Urinary bladder (tissue), 4 donors: Measurements from ENCODE around the gene PNMA8A. TPM values are rescaled to one million over a fixed set of nuclear protein-coding genes. Genes with fewer than 3 reads are reported as not detected.

Experiments used
- DNase-seq: peaks from one replicate; pipeline ENCODE4 v3.0.0-alpha.2; 2015; ENCODE audit errors: extremely low spot score
- H3K27ac ChIP-seq: one replicate; pipeline ENCODE4 v1.5.1; 2013; ENCODE audit warnings: low read depth, mild to moderate bottlenecking, moderate library complexity
- H3K36me3 ChIP-seq: one replicate; pipeline ENCODE4 v1.6.1; 2013; ENCODE audit warnings: mild to moderate bottlenecking, moderate library complexity; ENCODE audit not compliant: insufficient read depth
- H3K4me1 ChIP-seq: one replicate; pipeline ENCODE4 v1.6.1; 2013; ENCODE audit warnings: mild to moderate bottlenecking, moderate library complexity; ENCODE audit not compliant: insufficient read depth
- H3K4me3 ChIP-seq: one replicate; pipeline ENCODE4 v1.5.1; 2013; ENCODE audit warnings: low read depth, low read length
- WGBS: extraction: QIAGEN DNeasy Blood & Tissue Kit; methylation state at CpG from one replicate; pipeline ENCODE4 v1.1.7; 2013; 5-methylcytosine and 5-hydroxymethylcytosine counted together
- polyA plus RNA-seq: library from polyadenylated mRNA; stranded (reverse); fragments of 200-250 nt; gene quantifications from one replicate; pipeline ENCODE4 v1.2.3, GENCODE V29; 2013
- total RNA-seq: library from RNA; depleted of rRNA; stranded (reverse); fragments of >200 nt; gene quantifications from one replicate; pipeline ENCODE4 v1.2.3, GENCODE V29; 2014
- donor health status: healthy with polysubstance abuse.
- donor health status: healthy.

PNMA8A gene
- total and polyA plus RNA-seq, 2 donors = 14.3 to 16.3 TPM

DNA sequence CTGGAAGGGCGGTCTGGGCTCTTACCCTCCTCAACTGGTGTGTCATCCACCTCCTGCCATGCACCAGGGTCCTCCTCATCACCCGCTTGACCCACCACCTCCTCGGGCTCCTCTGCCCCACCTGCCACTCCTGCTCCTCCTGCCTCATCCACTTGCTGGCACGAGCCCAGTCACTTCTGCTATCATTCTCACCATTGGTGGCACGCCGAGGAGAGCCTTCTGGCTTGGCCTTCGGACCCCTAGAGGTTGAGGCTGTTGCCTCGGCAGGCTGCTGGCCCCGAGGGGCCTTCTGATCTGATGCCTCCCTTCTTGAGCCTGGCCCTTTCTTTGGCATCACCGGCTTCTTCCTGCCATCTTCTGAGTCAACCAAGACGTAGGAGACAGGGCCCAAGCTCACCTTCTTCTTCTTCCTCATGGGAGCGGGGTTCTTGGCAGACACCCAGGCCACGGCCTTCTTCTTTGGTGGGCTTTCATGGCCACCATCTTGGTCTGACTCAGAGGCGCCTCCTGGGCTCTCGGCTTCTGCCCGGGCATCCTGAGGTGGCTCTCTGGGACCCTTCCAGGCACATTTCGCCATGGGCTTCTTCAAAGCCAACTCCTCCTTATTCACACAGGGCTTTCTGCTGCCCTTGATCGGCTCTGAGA is 1.7 kb downstream of the PNMA8A start:
- Histone ChIP-seq H3K4me1 (no peaks in the 10 kb centered on the region), H3K36me3 (no peaks in the 10 kb centered on the region), H3K4me3 (no peak overlapping the region), H3K27ac (no peak overlapping the region)
- WGBS = 97% methylated on average over 18 of the region's 18 CpGs
- no peak for DNase-seq

DNA sequence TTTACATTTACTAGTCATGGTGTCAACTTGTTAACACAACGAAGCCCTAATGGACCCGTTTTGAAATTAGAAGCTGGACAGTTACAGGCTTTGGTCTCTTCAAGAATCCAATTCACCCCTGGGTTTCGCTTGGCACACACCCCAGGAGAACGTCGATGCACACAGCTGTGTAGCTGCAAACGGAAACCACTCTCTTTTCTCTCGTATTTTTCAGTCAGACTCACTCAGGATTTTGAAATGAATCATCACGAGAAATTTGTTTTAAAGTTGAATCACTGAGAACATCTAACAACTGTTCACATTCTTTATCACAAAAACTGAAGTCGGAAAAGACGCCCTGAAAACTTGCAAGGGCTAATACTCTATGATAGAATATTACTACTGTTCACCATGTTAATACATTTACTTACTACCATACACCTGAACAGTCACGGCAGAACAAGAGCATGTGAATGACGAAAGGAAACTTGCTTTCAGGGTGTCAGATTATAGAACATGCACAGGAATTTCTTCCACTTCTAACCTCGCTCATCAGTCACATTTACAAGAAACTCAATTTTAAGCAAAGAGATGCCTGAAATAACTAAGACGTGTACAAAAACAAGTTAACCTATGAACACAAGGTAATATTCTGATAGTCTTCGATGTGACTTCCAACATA is 4.7 kb downstream of the PNMA8A start:
- 51% methylated on average over 15 of the region's 15 CpGs for WGBS
- no peak for DNase-seq
- H3K4me3 ChIP-seq = no peak overlapping the region
- H3K4me1 ChIP-seq = no peaks in the 10 kb centered on the region
- H3K36me3 ChIP-seq = no peaks in the 10 kb centered on the region
- no peak overlapping the region for H3K27ac ChIP-seq

DNA sequence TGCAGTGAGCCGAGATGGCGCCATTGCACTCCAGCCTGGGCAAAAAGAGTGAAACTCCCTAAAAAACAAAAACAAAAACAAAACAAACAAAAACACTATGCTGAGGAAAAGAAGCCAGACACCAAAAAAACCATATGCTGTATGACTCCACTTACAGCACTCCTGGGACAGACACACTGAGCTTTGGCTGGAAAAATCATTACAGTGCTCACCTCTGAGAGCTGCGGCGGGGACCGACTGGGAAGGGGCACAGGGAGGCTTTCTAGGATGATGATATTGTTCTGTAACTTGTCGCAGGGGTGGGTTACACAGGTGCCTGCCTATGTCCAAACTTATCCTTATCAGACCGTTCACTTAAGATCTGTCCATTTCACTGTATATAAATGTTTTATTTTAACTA is 7.8 kb downstream of the PNMA8A start:
- Histone ChIP-seq H3K27ac (no peak overlapping the region), H3K36me3 (no peaks in the 10 kb centered on the region), H3K4me1 (no peaks in the 10 kb centered on the region), H3K4me3 (no peak overlapping the region)
- DNase-seq = no peak
- 90% methylated on average over 7 of the region's 7 CpGs for WGBS

DNA sequence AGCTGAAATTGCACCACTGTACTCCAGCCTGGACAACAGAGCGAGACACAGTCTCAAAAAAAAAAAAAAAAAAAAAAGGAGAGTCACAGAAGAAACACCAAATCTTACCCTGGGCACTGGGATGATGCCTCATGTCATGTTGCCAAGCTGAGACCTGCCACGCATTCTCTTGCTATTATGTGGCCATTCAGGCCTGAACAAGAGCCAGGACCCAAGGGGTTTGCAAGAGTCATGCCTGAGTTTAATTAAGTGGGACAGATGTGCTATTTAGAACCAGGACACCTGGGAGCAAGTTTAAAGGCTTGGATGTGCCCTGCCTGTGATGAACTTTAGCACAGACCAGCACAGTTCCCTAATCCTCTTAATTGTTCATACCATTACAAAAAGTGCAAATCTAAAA is 9.8 kb downstream of the PNMA8A start:
- Histone ChIP-seq H3K4me3 (no peak overlapping the region), H3K36me3 (no peaks in the 10 kb centered on the region), H3K27ac (no peak overlapping the region), H3K4me1 (no peaks in the 10 kb centered on the region)
- 92% methylated on average over 2 of the region's 2 CpGs for WGBS
- DNase-seq = no peak

DNA sequence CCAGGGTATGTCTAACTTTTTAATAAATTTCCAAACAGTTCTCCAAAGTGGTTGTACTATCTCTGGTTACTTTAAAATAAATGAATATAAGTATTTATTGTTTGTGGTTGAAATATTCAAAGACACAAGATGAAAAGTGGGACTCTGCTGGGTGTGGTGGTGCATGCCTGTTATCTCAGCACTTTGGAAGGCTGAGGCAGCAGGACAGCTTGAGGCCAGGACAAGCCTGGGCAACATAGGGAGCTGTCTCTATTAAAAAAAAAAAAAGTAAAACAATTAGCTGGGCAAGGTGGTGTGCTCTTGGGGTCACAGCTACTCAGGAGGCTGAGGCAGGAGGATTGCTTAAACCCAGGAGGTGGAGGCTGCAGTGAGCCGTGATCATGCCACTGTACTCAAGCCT is 10.4 kb downstream of the PNMA8A start:
- DNase-seq = no peak

DNA sequence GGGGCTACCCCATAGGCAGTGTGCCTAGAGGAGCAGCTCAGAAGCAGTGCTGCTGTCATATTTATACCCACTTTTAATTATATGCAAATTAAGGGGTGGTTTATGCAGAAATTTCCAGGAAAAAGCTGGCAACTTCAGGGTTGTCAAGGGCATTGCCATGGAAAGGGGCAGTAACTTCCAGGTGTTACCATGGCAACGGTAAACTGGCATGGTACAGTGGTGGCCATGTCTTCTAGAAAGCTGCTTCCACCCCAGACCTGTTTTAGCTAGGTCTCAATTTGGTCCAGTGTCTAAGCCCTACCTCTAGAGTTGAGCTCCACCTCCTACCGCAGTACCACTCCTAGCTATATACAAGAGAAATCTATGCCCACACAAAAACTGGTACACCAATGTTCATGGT is 11.3 kb downstream of the PNMA8A start:
- Histone ChIP-seq H3K27ac (no peak overlapping the region), H3K4me1 (no peaks in the 10 kb centered on the region), H3K36me3 (no peaks in the 10 kb centered on the region), H3K4me3 (no peak overlapping the region)
- 96% methylated on average over 2 of the region's 2 CpGs for WGBS
- no peak for DNase-seq

More for the DNA sequence above, 10.4 kb downstream of the PNMA8A start:
- Histone ChIP-seq H3K27ac (no peak overlapping the region), H3K4me1 (no peaks in the 10 kb centered on the region), H3K36me3 (no peaks in the 10 kb centered on the region), H3K4me3 (no peak overlapping the region)
- 95% methylated on average over 1 of the region's 1 CpG for WGBS

DNA sequence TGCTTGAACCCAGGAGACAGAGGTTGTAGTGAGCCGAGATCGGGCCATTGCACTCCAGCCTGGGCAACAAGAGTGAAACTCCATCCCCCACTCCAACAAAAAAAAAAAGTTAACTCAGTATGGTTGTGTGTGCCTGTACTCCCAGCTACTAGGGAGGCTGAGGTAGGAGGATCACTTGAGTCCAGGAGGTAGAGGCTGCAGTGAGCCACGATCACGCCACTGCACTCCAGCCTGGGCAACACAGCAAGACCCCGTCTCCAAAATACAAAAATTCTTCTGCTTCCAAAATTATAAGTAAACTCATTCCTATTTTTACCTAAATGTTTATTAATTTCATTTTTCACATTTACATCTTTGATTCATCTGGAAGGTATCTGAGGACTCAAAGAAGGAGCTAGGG is 14.4 kb downstream of the PNMA8A start:
- Histone ChIP-seq H3K36me3 (no peaks in the 10 kb centered on the region), H3K4me3 (no peak overlapping the region), H3K4me1 (no peaks in the 10 kb centered on the region), H3K27ac (no peak overlapping the region)
- whole genome bisulfite sequencing = 95% methylated on average over 5 of the region's 5 CpGs
- no peak for DNase-seq

DNA sequence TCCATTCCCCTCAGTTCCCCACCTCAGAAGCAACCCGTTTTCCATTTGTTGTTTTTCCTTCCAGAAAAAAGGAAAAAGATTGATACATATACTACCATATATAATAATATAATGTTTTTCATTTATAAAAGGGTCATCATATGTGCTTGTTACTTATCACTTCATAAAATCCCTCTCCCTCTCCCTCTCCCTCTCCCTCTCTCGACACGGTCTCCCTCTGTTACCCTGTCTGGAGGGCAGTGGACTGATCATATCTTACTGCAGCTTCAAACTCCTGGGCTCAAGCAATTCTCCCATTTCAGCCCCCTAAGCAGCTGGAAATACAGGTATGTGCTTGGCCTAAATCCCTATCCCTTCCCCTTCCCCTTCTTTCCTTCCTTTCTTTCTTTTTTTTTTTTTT is 17.1 kb downstream of the PNMA8A start:
- H3K4me3 ChIP-seq = no peak overlapping the region
- no peak for DNase-seq
- no peaks in the 10 kb centered on the region for H3K36me3 ChIP-seq
- no peaks in the 10 kb centered on the region for H3K4me1 ChIP-seq
- H3K27ac ChIP-seq = no peak overlapping the region
- WGBS = 61% methylated on average over 3 of the region's 3 CpGs

DNA sequence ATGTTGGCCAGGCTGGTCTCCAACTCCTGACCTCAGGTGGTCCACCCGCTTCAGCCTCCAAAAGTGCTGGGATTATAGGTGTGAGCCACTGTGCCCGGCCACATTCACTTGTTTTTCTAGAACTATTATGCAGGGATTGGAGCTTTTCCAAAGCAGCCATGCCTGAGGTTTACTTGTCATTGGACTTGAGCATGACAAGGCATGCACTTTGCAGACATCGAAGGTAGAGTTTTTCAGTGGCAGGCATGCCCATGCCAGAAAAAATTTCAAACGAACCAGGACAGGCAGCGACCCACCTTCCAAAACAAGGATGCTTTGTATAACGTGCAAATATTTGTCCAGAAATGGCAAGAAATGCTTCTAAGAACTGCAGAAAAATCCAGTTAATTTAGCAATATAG is 17.7 kb downstream of the PNMA8A start:
- Histone ChIP-seq H3K36me3 (no peaks in the 10 kb centered on the region), H3K27ac (no peak overlapping the region), H3K4me1 (no peaks in the 10 kb centered on the region), H3K4me3 (no peak overlapping the region)
- WGBS = 77% methylated on average over 6 of the region's 6 CpGs
- DNase-seq = no peak

DNA sequence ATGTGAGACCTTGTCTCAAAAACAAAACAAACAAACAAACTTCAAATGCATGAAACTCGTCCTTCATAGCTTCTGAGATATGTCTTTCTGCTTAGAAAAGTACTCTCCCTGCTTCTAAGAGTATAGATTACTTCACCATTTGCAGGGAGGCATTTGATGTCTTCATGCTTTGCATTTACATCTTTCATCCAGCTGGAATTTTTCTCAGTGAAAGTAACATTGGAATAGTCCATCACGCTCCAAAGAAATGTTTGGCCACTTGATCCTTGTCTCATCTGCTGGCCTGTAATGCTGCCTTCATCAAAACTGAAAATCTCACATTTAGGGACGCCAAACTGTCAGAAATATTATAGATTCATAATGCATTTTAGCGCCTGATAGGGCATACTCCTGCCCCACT is 19.2 kb downstream of the PNMA8A start:
- no peaks in the 10 kb centered on the region for H3K36me3 ChIP-seq
- 42% methylated on average over 4 of the region's 4 CpGs for WGBS
- H3K27ac ChIP-seq = no peak overlapping the region
- H3K4me3 ChIP-seq = no peak overlapping the region
- no peaks in the 10 kb centered on the region for H3K4me1 ChIP-seq
- no peak for DNase-seq

DNA sequence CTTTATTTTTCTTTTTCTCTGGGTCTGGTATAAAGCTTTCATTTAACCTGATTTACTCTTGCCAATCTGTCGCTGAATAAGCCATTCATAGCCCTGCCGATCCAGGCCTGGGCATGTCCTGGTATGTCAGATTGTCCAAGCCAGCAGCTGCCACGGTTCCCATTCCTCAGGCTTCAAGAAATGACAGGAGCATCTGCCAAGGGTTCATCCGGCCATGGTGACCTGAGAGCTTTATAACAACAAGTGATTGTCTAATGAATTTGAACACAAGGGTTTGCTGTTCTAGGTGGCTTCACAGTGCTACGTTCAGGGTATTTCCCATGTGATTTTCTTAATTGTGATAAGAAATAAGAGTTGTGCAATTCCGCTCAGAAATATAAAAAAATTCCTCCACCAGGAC is 20.0 kb downstream of the PNMA8A start:
- Histone ChIP-seq H3K4me3 (no peak overlapping the region), H3K36me3 (no peaks in the 10 kb centered on the region), H3K27ac (no peak overlapping the region), H3K4me1 (no peaks in the 10 kb centered on the region)
- whole genome bisulfite sequencing = 67% methylated on average over 6 of the region's 6 CpGs
- DNase-seq = no peak

DNA sequence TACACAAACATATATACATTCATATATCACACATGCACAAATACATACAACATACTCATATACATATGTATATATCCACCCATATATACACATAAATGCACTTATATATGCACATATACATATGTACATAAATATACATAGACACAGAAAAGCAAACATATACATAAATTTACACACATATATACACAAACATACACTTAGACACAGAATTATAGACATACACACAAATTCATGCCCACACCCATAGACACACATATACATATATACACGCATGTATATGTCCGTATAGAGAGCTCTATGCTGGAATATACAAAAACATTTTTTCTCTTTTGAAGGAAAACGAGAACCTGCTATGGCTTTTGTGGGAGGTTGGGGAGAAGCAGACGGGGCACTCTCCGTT is 20.6 kb downstream of the PNMA8A start:
- H3K27ac ChIP-seq = no peak overlapping the region
- WGBS = 55% methylated on average over 5 of the region's 5 CpGs
- H3K4me3 ChIP-seq = no peak overlapping the region
- no peaks in the 10 kb centered on the region for H3K36me3 ChIP-seq
- no peaks in the 10 kb centered on the region for H3K4me1 ChIP-seq
- DNase-seq = no peak

DNA sequence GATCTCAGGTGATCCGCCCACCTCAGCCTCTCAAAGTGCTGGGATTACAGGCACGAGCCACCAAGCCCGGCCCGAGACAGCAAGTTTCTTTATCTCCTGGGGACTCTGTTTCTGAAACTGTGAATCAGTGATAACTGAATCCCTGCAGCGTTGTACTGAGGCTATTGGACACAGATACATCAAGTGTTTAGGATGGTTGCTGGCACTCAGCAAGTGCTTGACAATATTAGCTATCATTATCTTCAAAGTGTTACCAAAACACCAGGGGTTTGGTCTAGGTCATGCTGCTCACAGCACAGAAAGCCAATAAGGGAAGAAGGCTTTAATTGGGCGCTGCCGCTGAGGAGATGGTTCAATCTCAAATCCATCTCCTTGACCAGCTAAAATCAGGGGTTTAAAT is 22.1 kb downstream of the PNMA8A start:
- no peak overlapping the region for H3K27ac ChIP-seq

DNA sequence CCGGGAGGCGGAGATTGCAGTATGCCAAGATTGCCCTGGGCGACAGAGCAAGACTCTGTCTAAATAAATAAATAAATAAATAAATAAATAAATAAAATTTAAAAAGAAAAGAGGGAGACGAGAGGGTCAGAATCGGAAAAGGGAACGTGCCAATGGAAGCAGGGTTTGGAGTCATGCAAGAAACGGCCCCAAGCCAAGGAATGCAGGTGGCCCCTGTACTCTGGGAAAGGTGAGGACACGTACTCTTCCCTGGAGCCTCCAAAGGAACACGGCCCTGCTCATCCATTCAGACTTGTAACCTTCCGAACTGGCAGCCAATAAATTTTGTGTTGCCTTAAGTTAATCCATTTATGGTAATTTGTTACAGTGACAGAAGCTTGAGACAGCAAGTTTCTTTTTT is 22.8 kb downstream of the PNMA8A start:
- Histone ChIP-seq H3K36me3 (no peaks in the 10 kb centered on the region), H3K4me1 (no peaks in the 10 kb centered on the region), H3K27ac (no peak overlapping the region), H3K4me3 (no peak overlapping the region)
- no peak for DNase-seq
- WGBS = 93% methylated on average over 10 of the region's 10 CpGs

More for the DNA sequence above, 22.1 kb downstream of the PNMA8A start:
- no peaks in the 10 kb centered on the region for H3K36me3 ChIP-seq
- WGBS = 67% methylated on average over 7 of the region's 7 CpGs
- no peak overlapping the region for H3K4me3 ChIP-seq
- H3K4me1 ChIP-seq = no peaks in the 10 kb centered on the region
- DNase-seq = no peak
